RPMI7951 (cell line): ENCODE results near the gene SCYGR1. TPM values are rescaled to one million over a fixed set of nuclear protein-coding genes. Genes with fewer than 3 reads are reported as not detected.
"Not testable (repeated sequence)": the region's sequence is repeated elsewhere in the genome, so short reads cannot be mapped to it uniquely, and the experiment has no call there.

Source experiments
- DNase-seq: peaks from one replicate; pipeline ENCODE4 v3.0.0-alpha.2; 2012; ENCODE audit warnings: low read depth
- total RNA-seq: library from RNA; depleted of rRNA; stranded (reverse); fragments of >200 nt; shearing (Covaris generic); gene quantifications from 2 replicates; pipeline ENCODE4 v1.2.3, GENCODE V29; 2014

Gene SCYGR1
- total RNA-seq, 1 experiment from 2014 or later = not detected

GRCh38 chr2:227402959-227403358 lies 15.2 kb upstream of the SCYGR1 start:
- no peak for DNase-seq

DNA sequence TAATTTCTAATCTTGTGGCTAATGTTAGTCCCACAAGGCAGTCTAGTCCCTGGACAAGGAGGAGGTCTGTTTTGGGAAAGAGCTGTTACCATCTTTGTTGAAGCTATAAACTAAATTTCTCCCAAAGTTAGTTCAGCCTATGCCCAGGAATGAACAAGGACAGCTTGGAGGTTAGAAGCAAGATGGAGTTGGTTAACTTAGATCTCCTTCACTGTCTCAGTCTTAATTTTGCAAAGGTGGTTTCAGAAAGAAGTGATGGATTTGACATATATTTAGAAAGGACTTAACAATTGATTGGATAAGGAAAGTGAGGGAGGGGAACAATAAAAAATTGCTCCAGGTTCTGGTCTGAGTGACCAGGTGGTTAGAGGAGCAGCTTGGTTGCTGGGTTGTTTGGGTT lies 14.6 kb upstream of the SCYGR1 start:
- no peak for DNase-seq

DNA sequence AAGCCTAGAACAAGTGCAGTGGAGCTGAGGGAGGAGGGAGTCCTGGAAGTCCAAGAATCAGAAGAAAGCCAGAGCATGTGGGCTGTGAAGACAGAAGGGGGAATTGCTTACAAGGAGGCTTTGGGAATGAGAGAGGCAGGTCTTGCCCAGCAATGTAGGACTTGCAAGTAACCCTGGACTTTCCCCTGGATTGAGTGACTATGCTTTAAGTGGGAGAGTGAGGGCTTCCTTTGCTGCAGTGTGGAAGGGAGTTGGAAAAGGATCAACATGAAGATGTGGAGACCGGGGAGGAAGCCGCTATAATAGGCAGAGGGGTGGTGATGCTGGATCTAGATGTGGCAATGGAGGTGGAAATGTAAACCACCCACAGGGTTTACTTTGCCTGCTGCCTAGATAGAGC lies 13.8 kb upstream of the SCYGR1 start:
- no peak for DNase-seq

GRCh38 chr2:227398684-227399670 lies 11.2 kb upstream of the SCYGR1 start:
- DNase-seq = no peak

DNA sequence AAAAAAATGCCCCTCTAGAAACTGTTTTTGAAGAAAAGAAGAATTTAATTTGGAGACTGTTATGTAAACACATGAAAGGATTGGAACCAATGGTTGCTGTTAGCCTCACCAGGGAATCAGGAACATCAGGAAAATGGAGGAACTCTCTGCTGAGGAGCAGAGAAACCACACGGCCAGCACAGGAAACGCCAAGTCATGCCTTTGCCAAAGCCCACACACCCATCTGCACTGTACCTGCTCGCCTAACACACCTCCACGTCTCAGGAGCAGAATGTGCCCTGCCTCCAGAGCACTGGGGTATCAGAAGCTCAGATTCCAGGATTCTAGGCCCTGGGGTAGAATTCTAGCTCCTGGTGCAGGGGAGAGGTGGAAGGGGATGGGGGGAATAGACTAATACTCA lies 9.8 kb upstream of the SCYGR1 start:
- no peak for DNase-seq

GRCh38 chr2:227395556-227395955 lies 7.8 kb upstream of the SCYGR1 start:
- DNase-seq = no peak

GRCh38 chr2:227394401-227394800 lies 6.7 kb upstream of the SCYGR1 start:
- DNase-seq = no peak

DNA sequence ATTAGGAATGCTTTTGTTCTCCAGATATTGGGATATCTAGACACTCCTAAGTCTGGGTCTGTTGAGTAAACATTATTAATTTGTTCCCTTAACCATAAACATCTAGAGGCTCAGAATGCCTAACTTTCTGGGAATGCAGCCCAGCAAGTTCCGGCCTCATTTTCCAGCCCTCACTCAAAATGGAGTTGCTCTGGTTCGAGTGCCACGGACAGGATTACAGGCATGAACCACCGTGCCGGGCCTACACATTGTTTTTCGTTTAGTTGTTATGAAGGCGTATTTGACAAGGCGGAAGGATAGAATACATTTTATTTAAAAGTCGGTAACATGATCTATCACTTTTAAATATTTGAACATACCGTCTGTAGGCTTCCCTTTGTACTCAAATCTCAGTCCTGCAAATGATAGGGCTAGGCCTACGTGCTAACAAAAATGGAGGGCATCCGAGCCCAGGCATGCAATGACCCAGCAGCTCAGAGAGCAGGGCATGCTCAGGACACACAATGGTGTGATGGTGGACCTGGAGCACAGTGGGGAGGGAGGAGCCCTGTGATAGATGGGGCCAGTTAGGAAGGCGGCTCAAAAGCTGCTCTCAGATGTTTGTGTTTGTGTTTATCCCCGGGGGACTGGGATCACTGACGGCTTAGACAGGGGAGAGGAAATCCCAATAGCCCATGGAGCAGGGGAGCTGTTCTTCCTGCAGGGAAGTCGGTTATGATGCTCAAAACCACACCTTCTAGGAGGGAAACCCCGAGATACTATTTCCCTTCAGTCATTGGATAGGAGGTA lies 2.9 kb upstream of the SCYGR1 start:
- no peak for DNase-seq

DNA sequence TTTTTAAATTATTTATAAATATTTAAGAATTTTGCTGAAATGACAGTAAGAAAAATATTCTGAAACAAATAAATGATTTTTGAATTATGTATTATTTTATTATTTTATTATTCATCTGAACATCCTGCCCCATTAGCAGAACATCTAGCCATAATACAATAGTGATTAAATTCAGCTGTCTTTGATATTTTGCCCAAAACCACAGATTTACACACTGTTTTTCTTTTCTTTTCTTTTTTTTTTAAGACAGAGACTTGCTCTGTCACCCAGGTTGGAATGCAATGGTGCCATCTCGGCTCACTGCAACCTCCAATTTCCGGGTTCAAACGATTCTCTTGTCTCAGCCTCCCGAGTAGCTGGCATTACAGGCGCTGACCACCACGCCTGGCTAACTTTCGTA lies 1.9 kb upstream of the SCYGR1 start:
- DNase-seq = no peak

DNA sequence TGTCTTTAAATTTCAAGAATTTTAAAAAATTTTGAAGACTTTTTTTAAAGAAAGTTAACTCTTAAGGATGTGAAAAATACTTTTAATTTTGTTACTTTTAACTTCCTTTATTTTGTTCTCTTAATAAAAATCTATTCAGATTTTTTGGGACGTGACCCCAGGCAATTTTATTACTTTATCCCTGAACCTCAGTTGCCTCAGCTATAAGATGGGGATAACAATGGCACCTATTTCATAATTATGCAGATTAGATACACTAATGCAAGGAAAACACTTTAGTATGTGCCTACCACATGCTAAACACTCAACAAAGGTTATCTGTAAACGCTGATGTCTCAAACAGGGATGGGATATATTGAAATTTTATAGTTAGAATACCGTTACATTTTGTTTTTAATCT lies 1.5 kb upstream of the SCYGR1 start:
- DNase-seq = no peak

- DNase-seq = peak; percentile 47
Measured at GRCh38 chr2:227388537-227389011, 825 bp upstream of the SCYGR1 start.

DNA sequence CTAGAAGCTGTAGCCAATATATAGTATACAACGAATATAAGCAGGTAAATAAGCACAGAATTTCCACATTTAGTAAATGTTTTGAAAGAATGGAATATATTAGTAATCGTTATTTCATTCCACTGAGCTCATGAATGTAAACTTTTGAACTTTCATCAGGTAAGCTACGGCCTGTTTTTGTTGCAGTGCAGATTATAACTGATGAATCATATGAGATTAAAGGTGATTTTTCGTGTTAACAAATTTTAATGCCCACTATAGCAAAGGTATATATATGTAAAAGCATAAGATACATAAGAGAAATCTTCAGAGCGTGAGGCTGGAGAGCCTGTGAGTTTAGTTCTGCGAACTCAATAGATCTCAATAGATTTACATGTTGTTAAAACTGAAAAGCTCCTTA lies 1.1 kb downstream of the SCYGR1 start:
- DNase-seq = no peak

GRCh38 chr2:227383686-227384085 lies 4.1 kb downstream of the SCYGR1 start:
- DNase-seq = no peak

DNA sequence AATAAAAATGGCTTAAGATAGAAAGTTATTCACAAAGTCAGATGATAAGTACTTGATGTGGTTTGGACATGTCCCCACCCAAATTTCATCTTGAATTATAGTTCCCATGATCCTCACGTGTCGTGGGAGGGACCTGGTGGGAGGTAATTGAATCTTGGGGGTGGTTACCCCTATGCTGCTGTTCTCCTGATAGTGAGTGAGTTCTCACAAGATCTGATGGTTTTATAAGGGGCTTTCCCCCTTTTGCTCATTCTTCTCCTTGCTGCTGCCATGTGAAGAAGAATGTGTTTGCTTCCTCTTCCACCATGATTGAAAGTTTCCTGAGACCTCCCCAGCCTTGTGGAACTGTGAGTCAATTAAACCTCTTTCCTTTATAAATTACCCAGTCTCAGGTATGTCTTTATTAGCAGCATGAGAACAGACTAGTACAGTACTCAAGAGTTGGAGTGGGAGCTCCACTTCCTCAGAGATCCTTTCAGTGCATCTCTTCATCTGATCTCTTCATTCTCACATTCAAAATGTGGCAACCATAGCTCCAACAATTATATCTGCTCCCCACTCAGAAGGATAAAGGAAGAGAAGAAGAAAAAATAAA lies 5.4 kb downstream of the SCYGR1 start:
- not testable (repeated sequence) for DNase-seq

- no peak for DNase-seq
Measured at GRCh38 chr2:227379095-227379494, 8.7 kb downstream of the SCYGR1 start, which contains the start of gene TM4SF20. TM4SF20 (minus strand) TSS chr2:227379306; CDS start chr2:227379268, 38 bp downstream.

DNA sequence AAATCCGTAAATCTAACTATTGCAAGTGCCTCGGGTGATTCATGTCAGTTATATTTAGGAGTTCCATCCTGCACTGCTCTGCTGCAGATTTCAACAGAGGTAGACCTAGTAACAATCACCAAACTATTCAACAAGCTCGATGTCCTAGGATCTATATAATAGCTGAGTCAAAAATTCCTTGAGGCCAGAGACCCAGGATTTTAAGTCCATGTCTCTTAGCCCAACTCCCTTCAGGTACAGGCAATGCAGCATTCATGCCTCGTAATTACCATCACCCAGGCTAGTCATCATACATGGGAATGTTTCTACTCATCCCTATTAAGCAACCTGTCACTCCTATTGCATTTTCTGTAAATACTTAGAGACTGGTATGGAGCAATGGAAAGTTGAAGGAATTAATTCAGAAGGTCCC lies 9.4 kb downstream of the SCYGR1 start:
- no peak for DNase-seq

DNA sequence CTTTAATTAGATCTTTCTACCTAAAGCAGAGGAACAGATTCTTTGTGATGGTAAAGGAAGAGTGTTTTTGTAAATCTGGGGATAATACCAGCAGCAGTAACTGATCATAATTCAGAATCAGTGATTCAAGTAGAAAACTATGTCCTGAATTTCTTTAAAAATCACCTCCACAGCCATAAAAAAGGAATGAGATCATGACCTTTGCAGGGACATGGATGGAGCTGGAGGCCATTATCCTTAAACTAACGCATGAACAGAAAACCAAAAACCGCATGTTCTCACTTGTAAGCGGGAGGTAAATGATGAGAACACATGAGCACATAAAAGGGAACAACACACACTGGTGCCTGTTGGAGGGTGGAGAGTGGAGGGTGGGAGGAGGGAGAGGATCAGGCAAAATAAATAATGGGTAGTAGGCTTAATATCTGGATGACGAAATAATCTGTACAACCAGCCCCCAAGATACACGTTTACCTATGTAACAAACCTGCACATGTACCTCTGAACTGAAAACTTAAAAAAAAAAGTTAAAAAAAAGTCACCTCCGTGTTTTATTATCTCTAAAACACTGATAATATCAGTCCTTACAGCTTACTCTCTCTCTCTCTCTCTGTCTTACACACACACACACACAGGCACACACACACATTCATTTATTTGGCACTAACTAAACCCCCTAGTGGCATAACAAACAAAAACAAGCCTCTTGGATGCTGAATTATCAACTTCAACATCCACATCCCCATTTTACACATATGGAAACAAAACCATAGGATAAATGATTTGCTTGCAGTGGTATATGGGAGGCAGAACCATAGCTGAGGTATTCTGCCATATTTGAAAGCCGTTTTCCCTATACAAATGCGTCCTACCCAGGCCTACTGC lies 10.0 kb downstream of the SCYGR1 start:
- peak; percentile 8 for DNase-seq

- DNase-seq = no peak
Measured at GRCh38 chr2:227376656-227377396, 10.9 kb downstream of the SCYGR1 start.

GRCh38 chr2:227374158-227374557 lies 13.6 kb downstream of the SCYGR1 start:
- peak; percentile 76 for DNase-seq

GRCh38 chr2:227373389-227373788 lies 14.4 kb downstream of the SCYGR1 start:
- DNase-seq = no peak
